WTC11 (cell line): ENCODE data around the gene ALOXE3. TPM values are rescaled to one million over a fixed set of nuclear protein-coding genes. Genes with fewer than 3 reads are reported as not detected.

Experiments used
- ATAC-seq: fragments of 200-7000 bp; cut with Tn5 transposase; 2 replicates; pipeline ENCODE4 v1.10.0; 2021; ENCODE audit warnings: mild to moderate bottlenecking, moderate library complexity
- CTCF ChIA-PET: fragments of 300-600 bp; sonication (Branson Sonifier 250); formaldehyde crosslinking; loops from one replicate; lab custom pipeline; 2021; ENCODE audit warnings: antibody characterized with exemption; lab: Charles Lee
- POLR2A ChIA-PET: fragments of 350-600 bp; sonication (Branson Sonifier 250); formaldehyde crosslinking; loops from one replicate; lab custom pipeline; 2021; ENCODE audit warnings: antibody characterized with exemption; lab: Charles Lee
- DNase-seq: peaks from one replicate; pipeline ENCODE4 v3.0.0; 2021; ENCODE audit warnings: low spot score
- H3K27ac Mint-ChIP-seq: 2 replicates; pipeline ENCODE4 v1.8.0; 2021; ENCODE audit warnings: mixed read lengths
- H3K27me3 Mint-ChIP-seq: 2 replicates; pipeline ENCODE4 v1.8.0; 2021; ENCODE audit warnings: low read depth, mild to moderate bottlenecking, moderate library complexity, mixed read lengths
- H3K36me3 Mint-ChIP-seq: 2 replicates; pipeline ENCODE4 v1.8.0; 2021; ENCODE audit warnings: mixed read lengths
- H3K4me1 Mint-ChIP-seq: 2 replicates; pipeline ENCODE4 v1.8.0; 2022; ENCODE audit warnings: mixed read lengths
- H3K4me3 Mint-ChIP-seq: 2 replicates; pipeline ENCODE4 v1.8.0; 2021; ENCODE audit warnings: mild to moderate bottlenecking, moderate library complexity, mixed read lengths
- H3K9me3 Mint-ChIP-seq: 2 replicates; pipeline ENCODE4 v1.8.0; 2021; ENCODE audit warnings: mixed read lengths
- CREM ChIP-seq: sonication (generic); formaldehyde crosslinking; IDR thresholded peaks from 2 replicates; pipeline ENCODE4 v1.8.1; 2022; ENCODE audit warnings: mild to moderate bottlenecking, missing genetic modification reagents, moderate library complexity
- FOXP1 ChIP-seq: sonication (generic); formaldehyde crosslinking; IDR thresholded peaks from 2 replicates; pipeline ENCODE4 v1.8.0; 2022; ENCODE audit warnings: missing genetic modification reagents, mild to moderate bottlenecking, moderate library complexity, borderline replicate concordance
- GTF2I ChIP-seq: fragments of 250-450 bp; sonication (Bioruptor Pico); conservative IDR thresholded peaks from 2 replicates; pipeline ENCODE4 v1.4.0; 2021; ENCODE audit warnings: mild to moderate bottlenecking
- IRF2 ChIP-seq: sonication (generic); formaldehyde crosslinking; IDR thresholded peaks from 2 replicates; pipeline ENCODE4 v1.8.0; 2022; ENCODE audit warnings: low read depth, missing genetic modification reagents, borderline replicate concordance
- KAT7 ChIP-seq: sonication (generic); formaldehyde crosslinking; IDR thresholded peaks from 2 replicates; pipeline ENCODE4 v1.8.1; 2023; ENCODE audit warnings: missing genetic modification reagents, mild to moderate bottlenecking, borderline replicate concordance
- NFYB ChIP-seq: sonication (generic); formaldehyde crosslinking; conservative IDR thresholded peaks from 2 replicates; pipeline ENCODE4 v1.8.0; 2022; ENCODE audit warnings: low read depth, missing genetic modification reagents
- RORB ChIP-seq: fragments of 250-450 bp; sonication (Bioruptor Pico); IDR thresholded peaks from 2 replicates; pipeline ENCODE4 v1.9.0; 2021; ENCODE audit warnings: mild to moderate bottlenecking
- TEAD4 ChIP-seq: sonication (generic); formaldehyde crosslinking; IDR thresholded peaks from 2 replicates; pipeline ENCODE4 v1.8.0; 2022; ENCODE audit warnings: mild to moderate bottlenecking, missing genetic modification reagents
- TP53 ChIP-seq: sonication (generic); formaldehyde crosslinking; IDR thresholded peaks from 2 replicates; pipeline ENCODE4 v1.8.1; 2023; ENCODE audit warnings: mild to moderate bottlenecking, missing genetic modification reagents
- ZNF219 ChIP-seq: sonication (generic); formaldehyde crosslinking; IDR thresholded peaks from 2 replicates; pipeline ENCODE4 v1.8.0; 2023; ENCODE audit warnings: missing genetic modification reagents, mild to moderate bottlenecking, borderline replicate concordance
- ZNF317 ChIP-seq: sonication (generic); formaldehyde crosslinking; IDR thresholded peaks from 2 replicates; pipeline ENCODE4 v1.8.1; 2023; ENCODE audit warnings: low read depth, mild to moderate bottlenecking, moderate library complexity, missing genetic modification reagents, borderline replicate concordance
- total RNA-seq: library from RNA; stranded (reverse); gene quantifications from 3 replicates; pipeline ENCODE4 v1.2.3, GENCODE V29; 2021
- TF ChIP-seq, protein P1 (sequence below): sonication (generic); formaldehyde crosslinking; IDR thresholded peaks from 2 replicates; pipeline ENCODE4 v1.8.1; 2022; ENCODE audit warnings: low read depth, mild to moderate bottlenecking, moderate library complexity, missing genetic modification reagents, borderline replicate concordance
- TF ChIP-seq, protein P2 (sequence below): sonication (generic); formaldehyde crosslinking; IDR thresholded peaks from 2 replicates; pipeline ENCODE4 v1.8.0; 2023; ENCODE audit warnings: missing genetic modification reagents
- TF ChIP-seq, protein P3 (sequence below): fragments of 250-450 bp; sonication (Bioruptor Pico); conservative IDR thresholded peaks from 2 replicates; pipeline ENCODE4 v1.9.0; 2021; ENCODE audit warnings: mild to moderate bottlenecking
- TF ChIP-seq, protein P4 (sequence below): sonication (generic); formaldehyde crosslinking; IDR thresholded peaks from 2 replicates; pipeline ENCODE4 v1.8.1; 2022; ENCODE audit warnings: mild to moderate bottlenecking, moderate library complexity, missing genetic modification reagents
- TF ChIP-seq, protein P5 (sequence below): sonication (generic); formaldehyde crosslinking; IDR thresholded peaks from 2 replicates; pipeline ENCODE4 v1.8.1; 2023; ENCODE audit warnings: mild to moderate bottlenecking, missing genetic modification reagents, moderate library complexity
- TF ChIP-seq, protein P6 (sequence below): sonication (generic); formaldehyde crosslinking; IDR thresholded peaks from 2 replicates; pipeline ENCODE4 v1.8.0; 2022; ENCODE audit warnings: mild to moderate bottlenecking, missing genetic modification reagents
- TF ChIP-seq, protein P7 (sequence below): fragments of 250-450 bp; sonication (Bioruptor Pico); IDR thresholded peaks from 2 replicates; pipeline ENCODE4 v1.8.0; 2021; ENCODE audit warnings: mild to moderate bottlenecking
- TF ChIP-seq, protein P8 (sequence below): fragments of 250-450 bp; sonication (Bioruptor Pico); IDR thresholded peaks from 2 replicates; pipeline ENCODE4 v1.9.0; 2021; ENCODE audit warnings: mild to moderate bottlenecking
- TF ChIP-seq, protein P9 (sequence below): sonication (generic); formaldehyde crosslinking; IDR thresholded peaks from 2 replicates; pipeline ENCODE4 v1.8.1; 2022; ENCODE audit warnings: mild to moderate bottlenecking, missing genetic modification reagents, moderate library complexity, borderline replicate concordance
- TF ChIP-seq, protein P10 (sequence below): fragments of 250-450 bp; sonication (Bioruptor Pico); IDR thresholded peaks from 2 replicates; pipeline ENCODE4 v1.9.0; 2021; ENCODE audit warnings: mild to moderate bottlenecking

Gene ALOXE3
- total RNA-seq, 1 experiment from 2014 or later: 0.81 TPM

DNA sequence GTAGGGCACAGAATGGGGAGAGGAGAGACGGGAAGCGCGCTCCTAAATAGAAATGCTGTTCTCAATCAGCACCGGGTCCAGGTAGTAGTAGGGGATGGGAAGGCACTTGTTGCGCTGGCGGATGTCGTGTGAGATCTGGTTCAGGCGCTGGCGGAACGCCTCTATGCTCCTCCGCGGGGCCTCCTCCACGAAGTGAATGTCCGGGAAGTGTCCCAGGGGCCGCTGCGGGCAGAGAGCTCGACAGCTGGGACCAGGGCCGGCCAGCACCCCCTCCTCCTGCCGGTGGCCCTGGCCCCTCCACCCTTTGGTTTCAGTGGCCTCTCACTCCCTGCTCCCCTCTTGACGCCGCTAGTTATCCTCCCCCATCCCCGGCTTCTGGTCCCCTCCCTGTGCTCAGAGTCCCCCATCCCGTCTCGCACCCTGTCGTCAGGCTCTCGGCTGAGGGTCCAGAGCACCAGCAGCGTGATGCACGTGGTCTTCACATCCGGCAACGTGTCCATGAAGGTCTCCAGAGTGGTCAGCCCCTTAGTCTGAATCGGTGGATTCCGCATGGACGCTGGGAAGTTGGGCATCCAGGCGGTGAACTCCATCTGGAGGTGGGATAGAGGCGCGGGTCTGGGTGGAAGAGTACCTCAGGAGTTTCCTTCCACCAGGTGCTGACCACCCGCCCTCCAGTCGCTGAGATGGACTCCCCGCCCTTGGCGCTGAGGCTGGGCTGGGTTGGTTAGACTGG is 45.4 kb downstream of the ALOXE3 start (continued):
- TF ChIP-seq, protein P1, sequence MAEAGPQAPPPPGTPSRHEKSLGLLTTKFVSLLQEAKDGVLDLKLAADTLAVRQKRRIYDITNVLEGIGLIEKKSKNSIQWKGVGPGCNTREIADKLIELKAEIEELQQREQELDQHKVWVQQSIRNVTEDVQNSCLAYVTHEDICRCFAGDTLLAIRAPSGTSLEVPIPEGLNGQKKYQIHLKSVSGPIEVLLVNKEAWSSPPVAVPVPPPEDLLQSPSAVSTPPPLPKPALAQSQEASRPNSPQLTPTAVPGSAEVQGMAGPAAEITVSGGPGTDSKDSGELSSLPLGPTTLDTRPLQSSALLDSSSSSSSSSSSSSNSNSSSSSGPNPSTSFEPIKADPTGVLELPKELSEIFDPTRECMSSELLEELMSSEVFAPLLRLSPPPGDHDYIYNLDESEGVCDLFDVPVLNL (CRISPR knock-in tag): no peak
- TF ChIP-seq, protein P2, sequence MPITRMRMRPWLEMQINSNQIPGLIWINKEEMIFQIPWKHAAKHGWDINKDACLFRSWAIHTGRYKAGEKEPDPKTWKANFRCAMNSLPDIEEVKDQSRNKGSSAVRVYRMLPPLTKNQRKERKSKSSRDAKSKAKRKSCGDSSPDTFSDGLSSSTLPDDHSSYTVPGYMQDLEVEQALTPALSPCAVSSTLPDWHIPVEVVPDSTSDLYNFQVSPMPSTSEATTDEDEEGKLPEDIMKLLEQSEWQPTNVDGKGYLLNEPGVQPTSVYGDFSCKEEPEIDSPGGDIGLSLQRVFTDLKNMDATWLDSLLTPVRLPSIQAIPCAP: no peak
- TF ChIP-seq GTF2I (CRISPR knock-in tag) (no peak), CREM (CRISPR knock-in tag) (no peak), TP53 (0 out of 2 replicates have a peak, but pooled peaks have one; percentile 28), TEAD4 (CRISPR knock-in tag) (peak; percentile 73; the same call in 1 of the 2 replicates)
- TF ChIP-seq, protein P3, sequence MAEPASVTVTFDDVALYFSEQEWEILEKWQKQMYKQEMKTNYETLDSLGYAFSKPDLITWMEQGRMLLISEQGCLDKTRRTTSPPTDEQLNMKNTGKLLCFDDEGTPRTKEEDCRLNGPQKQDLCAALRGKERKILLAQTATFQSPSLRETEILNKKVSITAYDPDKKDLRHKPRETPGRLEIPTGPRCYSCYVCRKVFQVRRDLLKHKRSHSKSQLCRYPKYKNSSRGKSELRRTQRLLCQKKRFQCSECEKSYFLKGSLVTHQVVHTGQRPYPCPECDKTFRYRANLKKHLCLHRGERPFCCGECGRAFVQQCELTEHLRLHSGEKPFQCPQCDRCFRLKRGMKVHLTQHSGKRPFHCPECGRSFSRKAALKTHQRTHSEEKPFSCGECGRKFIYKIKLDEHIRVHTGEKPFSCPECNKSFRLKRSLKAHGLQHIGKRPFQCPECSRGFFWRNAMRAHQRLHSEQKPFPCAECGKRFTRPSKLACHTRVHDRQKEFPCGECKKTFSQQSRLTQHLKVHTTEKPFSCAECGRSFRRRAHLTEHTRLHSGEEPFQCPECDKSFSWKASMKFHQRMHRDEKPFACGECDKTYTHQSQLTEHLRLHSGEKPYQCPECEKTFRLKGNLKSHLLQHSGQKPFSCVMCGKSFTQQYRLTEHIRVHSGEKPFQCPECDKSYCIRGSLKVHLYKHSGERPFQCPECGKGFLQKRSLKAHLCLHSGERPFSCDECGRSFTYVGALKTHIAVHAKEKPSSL: no peak

DNA sequence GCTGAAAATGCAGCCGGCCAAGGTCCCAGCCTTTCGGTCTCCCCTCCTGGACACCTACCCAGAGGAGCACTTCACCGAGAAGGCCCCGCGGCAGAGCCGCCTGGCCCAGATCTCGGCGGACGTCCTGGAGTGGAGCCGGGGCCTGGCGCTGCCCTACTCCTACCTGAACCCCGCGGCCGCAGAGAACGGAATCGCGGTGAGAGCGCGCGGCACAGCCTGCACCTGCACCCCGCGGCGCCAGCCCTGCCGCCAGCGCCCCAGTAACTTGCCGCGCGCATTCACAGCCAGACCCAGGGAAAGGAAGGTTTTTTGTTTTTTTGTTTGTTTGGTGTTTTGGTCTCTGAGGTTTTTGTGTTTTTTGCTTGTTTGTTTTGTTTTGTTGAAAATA is 46.0 kb downstream of the ALOXE3 start:
- H3K27ac Mint-ChIP-seq: no peak overlapping the region
- no peaks in the 10 kb centered on the region for H3K9me3 Mint-ChIP-seq
- H3K4me1 Mint-ChIP-seq: peaks cover 28% of the 10 kb centered on the region
- no peaks in the 10 kb centered on the region for H3K36me3 Mint-ChIP-seq
- ChIA-PET CTCF (interaction anchor here (0.8 to 13.0 kb wide), 9 partner anchors 8 to 82 kb away, joined by 3 to 380 read pairs (median 14); partner anchors contain the start of genes ALOX12B and ALOXE3), POLR2A (no interaction called here)
- H3K27me3 Mint-ChIP-seq: peaks cover 96% of the 10 kb centered on the region
- peak; percentile 17 for ATAC-seq
- H3K4me3 Mint-ChIP-seq: peak overlapping the region; percentile 76
- DNase-seq: peak; percentile 47
- TF ChIP-seq ZNF219 (CRISPR knock-in tag) (no peak), KAT7 (no peak), FOXP1 (CRISPR knock-in tag) (no peak), IRF2 (CRISPR knock-in tag) (no peak), ZNF317 (no peak), RORB (CRISPR knock-in tag) (no peak), NFYB (CRISPR knock-in tag) (no peak)
- TF ChIP-seq, protein P4, sequence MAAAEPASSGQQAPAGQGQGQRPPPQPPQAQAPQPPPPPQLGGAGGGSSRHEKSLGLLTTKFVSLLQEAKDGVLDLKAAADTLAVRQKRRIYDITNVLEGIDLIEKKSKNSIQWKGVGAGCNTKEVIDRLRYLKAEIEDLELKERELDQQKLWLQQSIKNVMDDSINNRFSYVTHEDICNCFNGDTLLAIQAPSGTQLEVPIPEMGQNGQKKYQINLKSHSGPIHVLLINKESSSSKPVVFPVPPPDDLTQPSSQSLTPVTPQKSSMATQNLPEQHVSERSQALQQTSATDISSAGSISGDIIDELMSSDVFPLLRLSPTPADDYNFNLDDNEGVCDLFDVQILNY (CRISPR knock-in tag): no peak
- TF ChIP-seq, protein P5, sequence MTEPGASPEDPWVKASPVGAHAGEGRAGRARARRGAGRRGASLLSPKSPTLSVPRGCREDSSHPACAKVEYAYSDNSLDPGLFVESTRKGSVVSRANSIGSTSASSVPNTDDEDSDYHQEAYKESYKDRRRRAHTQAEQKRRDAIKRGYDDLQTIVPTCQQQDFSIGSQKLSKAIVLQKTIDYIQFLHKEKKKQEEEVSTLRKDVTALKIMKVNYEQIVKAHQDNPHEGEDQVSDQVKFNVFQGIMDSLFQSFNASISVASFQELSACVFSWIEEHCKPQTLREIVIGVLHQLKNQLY: no peak
- TF ChIP-seq, protein P6, sequence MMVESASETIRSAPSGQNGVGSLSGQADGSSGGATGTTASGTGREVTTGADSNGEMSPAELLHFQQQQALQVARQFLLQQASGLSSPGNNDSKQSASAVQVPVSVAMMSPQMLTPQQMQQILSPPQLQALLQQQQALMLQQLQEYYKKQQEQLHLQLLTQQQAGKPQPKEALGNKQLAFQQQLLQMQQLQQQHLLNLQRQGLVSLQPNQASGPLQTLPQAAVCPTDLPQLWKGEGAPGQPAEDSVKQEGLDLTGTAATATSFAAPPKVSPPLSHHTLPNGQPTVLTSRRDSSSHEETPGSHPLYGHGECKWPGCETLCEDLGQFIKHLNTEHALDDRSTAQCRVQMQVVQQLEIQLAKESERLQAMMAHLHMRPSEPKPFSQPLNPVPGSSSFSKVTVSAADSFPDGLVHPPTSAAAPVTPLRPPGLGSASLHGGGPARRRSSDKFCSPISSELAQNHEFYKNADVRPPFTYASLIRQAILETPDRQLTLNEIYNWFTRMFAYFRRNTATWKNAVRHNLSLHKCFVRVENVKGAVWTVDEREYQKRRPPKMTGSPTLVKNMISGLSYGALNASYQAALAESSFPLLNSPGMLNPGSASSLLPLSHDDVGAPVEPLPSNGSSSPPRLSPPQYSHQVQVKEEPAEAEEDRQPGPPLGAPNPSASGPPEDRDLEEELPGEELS: no peak
- TF ChIP-seq, protein P7, sequence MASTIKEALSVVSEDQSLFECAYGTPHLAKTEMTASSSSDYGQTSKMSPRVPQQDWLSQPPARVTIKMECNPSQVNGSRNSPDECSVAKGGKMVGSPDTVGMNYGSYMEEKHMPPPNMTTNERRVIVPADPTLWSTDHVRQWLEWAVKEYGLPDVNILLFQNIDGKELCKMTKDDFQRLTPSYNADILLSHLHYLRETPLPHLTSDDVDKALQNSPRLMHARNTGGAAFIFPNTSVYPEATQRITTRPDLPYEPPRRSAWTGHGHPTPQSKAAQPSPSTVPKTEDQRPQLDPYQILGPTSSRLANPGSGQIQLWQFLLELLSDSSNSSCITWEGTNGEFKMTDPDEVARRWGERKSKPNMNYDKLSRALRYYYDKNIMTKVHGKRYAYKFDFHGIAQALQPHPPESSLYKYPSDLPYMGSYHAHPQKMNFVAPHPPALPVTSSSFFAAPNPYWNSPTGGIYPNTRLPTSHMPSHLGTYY (CRISPR knock-in tag): no peak
- TF ChIP-seq, protein P8, sequence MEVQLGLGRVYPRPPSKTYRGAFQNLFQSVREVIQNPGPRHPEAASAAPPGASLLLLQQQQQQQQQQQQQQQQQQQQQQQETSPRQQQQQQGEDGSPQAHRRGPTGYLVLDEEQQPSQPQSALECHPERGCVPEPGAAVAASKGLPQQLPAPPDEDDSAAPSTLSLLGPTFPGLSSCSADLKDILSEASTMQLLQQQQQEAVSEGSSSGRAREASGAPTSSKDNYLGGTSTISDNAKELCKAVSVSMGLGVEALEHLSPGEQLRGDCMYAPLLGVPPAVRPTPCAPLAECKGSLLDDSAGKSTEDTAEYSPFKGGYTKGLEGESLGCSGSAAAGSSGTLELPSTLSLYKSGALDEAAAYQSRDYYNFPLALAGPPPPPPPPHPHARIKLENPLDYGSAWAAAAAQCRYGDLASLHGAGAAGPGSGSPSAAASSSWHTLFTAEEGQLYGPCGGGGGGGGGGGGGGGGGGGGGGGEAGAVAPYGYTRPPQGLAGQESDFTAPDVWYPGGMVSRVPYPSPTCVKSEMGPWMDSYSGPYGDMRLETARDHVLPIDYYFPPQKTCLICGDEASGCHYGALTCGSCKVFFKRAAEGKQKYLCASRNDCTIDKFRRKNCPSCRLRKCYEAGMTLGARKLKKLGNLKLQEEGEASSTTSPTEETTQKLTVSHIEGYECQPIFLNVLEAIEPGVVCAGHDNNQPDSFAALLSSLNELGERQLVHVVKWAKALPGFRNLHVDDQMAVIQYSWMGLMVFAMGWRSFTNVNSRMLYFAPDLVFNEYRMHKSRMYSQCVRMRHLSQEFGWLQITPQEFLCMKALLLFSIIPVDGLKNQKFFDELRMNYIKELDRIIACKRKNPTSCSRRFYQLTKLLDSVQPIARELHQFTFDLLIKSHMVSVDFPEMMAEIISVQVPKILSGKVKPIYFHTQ (CRISPR knock-in tag): no peak
- TF ChIP-seq, protein P9, sequence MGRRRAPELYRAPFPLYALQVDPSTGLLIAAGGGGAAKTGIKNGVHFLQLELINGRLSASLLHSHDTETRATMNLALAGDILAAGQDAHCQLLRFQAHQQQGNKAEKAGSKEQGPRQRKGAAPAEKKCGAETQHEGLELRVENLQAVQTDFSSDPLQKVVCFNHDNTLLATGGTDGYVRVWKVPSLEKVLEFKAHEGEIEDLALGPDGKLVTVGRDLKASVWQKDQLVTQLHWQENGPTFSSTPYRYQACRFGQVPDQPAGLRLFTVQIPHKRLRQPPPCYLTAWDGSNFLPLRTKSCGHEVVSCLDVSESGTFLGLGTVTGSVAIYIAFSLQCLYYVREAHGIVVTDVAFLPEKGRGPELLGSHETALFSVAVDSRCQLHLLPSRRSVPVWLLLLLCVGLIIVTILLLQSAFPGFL: no peak
- TF ChIP-seq, protein P10, sequence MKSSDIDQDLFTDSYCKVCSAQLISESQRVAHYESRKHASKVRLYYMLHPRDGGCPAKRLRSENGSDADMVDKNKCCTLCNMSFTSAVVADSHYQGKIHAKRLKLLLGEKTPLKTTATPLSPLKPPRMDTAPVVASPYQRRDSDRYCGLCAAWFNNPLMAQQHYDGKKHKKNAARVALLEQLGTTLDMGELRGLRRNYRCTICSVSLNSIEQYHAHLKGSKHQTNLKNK (CRISPR knock-in tag): no peak
